ENCODE results near the gene RARRES2.
A peak's percentile ranks its signal among the peaks of the same experiment; 100 is the strongest.
"Not testable (repeated sequence)": the region's sequence is repeated elsewhere in the genome, so short reads cannot be mapped to it uniquely, and the experiment has no call there.

RARRES2 gene

GRCh38 chr7:150336746-150337145, 4.7 kb downstream of the RARRES2 start:
- DNase-seq = no peak

GRCh38 chr7:150335774-150336112, 5.7 kb downstream of the RARRES2 start:
- DNase-seq = no peak

GRCh38 chr7:150335108-150335773, 6.2 kb downstream of the RARRES2 start:
- DNase-seq = no peak

- no peak for DNase-seq
Observed at GRCh38 chr7:150334108-150334507, 7.3 kb downstream of the RARRES2 start.

- DNase-seq = no peak
Observed at GRCh38 chr7:150333659-150334058, 7.8 kb downstream of the RARRES2 start.

GRCh38 chr7:150332852-150333635, 8.4 kb downstream of the RARRES2 start:
- no peak for DNase-seq

- DNase-seq = no peak
Observed at GRCh38 chr7:150330211-150330885, 11.1 kb downstream of the RARRES2 start.

- DNase-seq = no peak
Observed at GRCh38 chr7:150329331-150330120, 11.9 kb downstream of the RARRES2 start.

- DNase-seq = no peak
Observed at GRCh38 chr7:150327308-150327707, 14.1 kb downstream of the RARRES2 start.

GRCh38 chr7:150326657-150327268, 14.7 kb downstream of the RARRES2 start:
- DNase-seq = no peak

- DNase-seq = no peak
Observed at GRCh38 chr7:150325901-150326300, 15.5 kb downstream of the RARRES2 start.

GRCh38 chr7:150325110-150325611, 16.3 kb downstream of the RARRES2 start:
- DNase-seq = no peak

- no peak for DNase-seq
Observed at GRCh38 chr7:150324373-150324961, 17.0 kb downstream of the RARRES2 start.

GRCh38 chr7:150323682-150324372, 17.6 kb downstream of the RARRES2 start:
- DNase-seq = no peak

GRCh38 chr7:150322833-150323681, 18.4 kb downstream of the RARRES2 start, which contains the start of the genes ACTR3C and LRRC61:
ACTR3C (minus strand) TSS chr7:150323545; CDS start chr7:150295296, 28,249 bp downstream.
LRRC61 (plus strand) TSS chr7:150323355; CDS start chr7:150336862, 13,507 bp downstream.
- DNase-seq = peak; percentile 7

- DNase-seq = no peak
Observed at GRCh38 chr7:150322114-150322832, 19.2 kb downstream of the RARRES2 start.

GRCh38 chr7:150321788-150322113, 19.7 kb downstream of the RARRES2 start:
- DNase-seq = no peak

GRCh38 chr7:150317748-150318444, 23.5 kb downstream of the RARRES2 start:
- DNase-seq = no peak

GRCh38 chr7:150316987-150317386, 24.4 kb downstream of the RARRES2 start:
- DNase-seq = not testable (repeated sequence)
